K562 (cell line): ENCODE results near the gene DNAJB6. TPM values are rescaled to one million over a fixed set of nuclear protein-coding genes. Genes with fewer than 3 reads are reported as not detected.
A peak's percentile ranks its signal among the peaks of the same experiment; 100 is the strongest.

Experiments used
- ATF7 ChIP-seq: fragments of 450-650 bp; IDR thresholded peaks from 2 replicates; pipeline ENCODE4 v1.7.1; 2014; ENCODE audit warnings: mild to moderate bottlenecking, moderate library complexity
- CTBP1 ChIP-seq: fragments of 450-650 bp; IDR thresholded peaks from 2 replicates; pipeline ENCODE4 v1.6.1; 2016; ENCODE audit warnings: borderline replicate concordance
- E2F3 ChIP-seq: fragments of 250-450 bp; sonication (Bioruptor Pico); IDR thresholded peaks from 2 replicates; pipeline ENCODE4 v1.4.0; 2020; ENCODE audit warnings: mild to moderate bottlenecking
- EP300 ChIP-seq: IDR thresholded peaks from 2 replicates; pipeline ENCODE4 v1.6.1; 2012; ENCODE audit warnings: low read length, improper control_type of control experiment
- ESRRB ChIP-seq: fragments of 250-450 bp; sonication (Bioruptor Pico); IDR thresholded peaks from 2 replicates; pipeline ENCODE4 v1.5.0; 2020; ENCODE audit warnings: mild to moderate bottlenecking, moderate library complexity, borderline replicate concordance
- HIVEP1 ChIP-seq: fragments of 250-450 bp; sonication (Bioruptor Pico); IDR thresholded peaks from 2 replicates; pipeline ENCODE4 v1.4.0; 2020; ENCODE audit warnings: mild to moderate bottlenecking
- MCM3 ChIP-seq: fragments of 450-650 bp; IDR thresholded peaks from 2 replicates; pipeline ENCODE4 v1.6.1; 2016
- RBM15 ChIP-seq: fragments of 200-400 bp; formaldehyde crosslinking; IDR thresholded peaks from 2 replicates; pipeline ENCODE4 v1.6.1; 2018; ENCODE audit warnings: mild to moderate bottlenecking, low read length, moderate library complexity; ENCODE audit not compliant: insufficient read depth
- SMARCB1 ChIP-seq: IDR thresholded peaks from 2 replicates; pipeline ENCODE4 v1.6.1; 2011; ENCODE audit warnings: improper control_type of control experiment, low read depth; ENCODE audit not compliant: insufficient read length
- TFAP4 ChIP-seq: sonication (generic); formaldehyde crosslinking; IDR thresholded peaks from 2 replicates; pipeline ENCODE4 v1.8.0; 2022; ENCODE audit warnings: missing genetic modification reagents, mild to moderate bottlenecking, moderate library complexity, borderline replicate concordance
- YY1 ChIP-seq, 3 experiments: IDR thresholded peaks; 2 replicates each; pipeline ENCODE4 v1.6.1; 2011; ENCODE audit warnings: low read length in 2 of 3, mild to moderate bottlenecking in 2 of 3, moderate library complexity in 2 of 3, borderline replicate concordance in 1 of 3, control low read depth in 1 of 3, low read depth in 1 of 3; ENCODE audit not compliant: insufficient read depth in 3 of 3, insufficient replicate concordance in 2 of 3, control insufficient read depth in 1 of 3, insufficient read length in 1 of 3; ENCODE audit errors: extremely low read depth in 1 of 3
- ZNF707 ChIP-seq: fragments of 250-450 bp; sonication (Bioruptor Pico); conservative IDR thresholded peaks from 2 replicates; pipeline ENCODE4 v1.8.0; 2022; ENCODE audit warnings: inconsistent platforms, mild to moderate bottlenecking, moderate library complexity
- polyA plus RNA-seq, 8 experiments: library from polyadenylated mRNA; depleted of rRNA in 4 of 8; stranded (reverse) in 5 of 8; unstranded in 3 of 8; fragments of >200 nt; fragmentation: Nextera tagmentation in 2 of 8; fragmentation: Illumina TruSeq in 1 of 8; extraction: Ambion mirVana in 2 of 8; extraction: Trizol in 1 of 8; gene quantifications; 2 replicates each; pipeline versions ENCODE4 v1.2.1 to v1.2.3, GENCODE V29; 2011 to 2014; ENCODE audit warnings: inconsistent platforms in 1 of 8, missing spikeins in 1 of 8
- total RNA-seq, 7 experiments: library from RNA; depleted of rRNA in 6 of 7; stranded (reverse); fragments of >200 nt in 6 of 7; fragmentation: Illumina TruSeq in 2 of 7; extraction: Trizol in 2 of 7; gene quantifications; 2 replicates each; pipeline versions ENCODE4 v1.2.1 to v1.2.3, GENCODE V29; 2011 to 2021; ENCODE audit warnings: low replicate concordance in 1 of 7
- TF ChIP-seq, protein P1 (sequence below): fragments of 250-450 bp; sonication (Bioruptor Pico); IDR thresholded peaks from 2 replicates; pipeline ENCODE4 v1.8.0; 2021; ENCODE audit warnings: moderate library complexity, mild to moderate bottlenecking, inconsistent platforms
- TF ChIP-seq, protein P2 (sequence below): fragments of 450-650 bp; IDR thresholded peaks from 2 replicates; pipeline ENCODE4 v1.6.1; 2016; ENCODE audit warnings: mild to moderate bottlenecking, moderate library complexity

DNAJB6 gene
- total and polyA plus RNA-seq, 9 of the 15 experiments (the other 6 are each of a cell fraction or from before 2014, with no cell fraction given) = 84.5 to 158 (median 135) TPM

GRCh38 chr7:157336383-157337315 is at the start of gene DNAJB6 (continued):
- TF ChIP-seq, protein P1, sequence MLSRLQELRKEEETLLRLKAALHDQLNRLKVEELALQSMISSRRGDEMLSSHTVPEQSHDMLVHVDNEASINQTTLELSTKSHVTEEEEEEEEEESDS (CRISPR knock-in tag) = no peak
- TF ChIP-seq EP300 (peak; percentile 41), MCM3 (no peak), ZNF707 (no peak), ESRRB (CRISPR knock-in tag) (no peak), ATF7 (peak; percentile 67), HIVEP1 (no peak), YY1 (IDR thresholded peaks at IDR 0.05; ENCODE audit: borderline replicate concordance in 1 of 3, control insufficient read depth in 1 of 3, extremely low read depth in 1 of 3, insufficient read depth in 3 of 3, insufficient read length in 1 of 3, insufficient replicate concordance in 2 of 3, low read depth in 1 of 3, low read length in 2 of 3) (peak in 2 of 3 experiments; percentile 15 to 51), RBM15 (no peak), TFAP4 (CRISPR knock-in tag) (peak; percentile 79; the same call in 1 of the 2 replicates), SMARCB1 (no peak), E2F3 (no peak), CTBP1 (peak; percentile 35; the same call in 1 of the 2 replicates)
- TF ChIP-seq, protein P2, sequence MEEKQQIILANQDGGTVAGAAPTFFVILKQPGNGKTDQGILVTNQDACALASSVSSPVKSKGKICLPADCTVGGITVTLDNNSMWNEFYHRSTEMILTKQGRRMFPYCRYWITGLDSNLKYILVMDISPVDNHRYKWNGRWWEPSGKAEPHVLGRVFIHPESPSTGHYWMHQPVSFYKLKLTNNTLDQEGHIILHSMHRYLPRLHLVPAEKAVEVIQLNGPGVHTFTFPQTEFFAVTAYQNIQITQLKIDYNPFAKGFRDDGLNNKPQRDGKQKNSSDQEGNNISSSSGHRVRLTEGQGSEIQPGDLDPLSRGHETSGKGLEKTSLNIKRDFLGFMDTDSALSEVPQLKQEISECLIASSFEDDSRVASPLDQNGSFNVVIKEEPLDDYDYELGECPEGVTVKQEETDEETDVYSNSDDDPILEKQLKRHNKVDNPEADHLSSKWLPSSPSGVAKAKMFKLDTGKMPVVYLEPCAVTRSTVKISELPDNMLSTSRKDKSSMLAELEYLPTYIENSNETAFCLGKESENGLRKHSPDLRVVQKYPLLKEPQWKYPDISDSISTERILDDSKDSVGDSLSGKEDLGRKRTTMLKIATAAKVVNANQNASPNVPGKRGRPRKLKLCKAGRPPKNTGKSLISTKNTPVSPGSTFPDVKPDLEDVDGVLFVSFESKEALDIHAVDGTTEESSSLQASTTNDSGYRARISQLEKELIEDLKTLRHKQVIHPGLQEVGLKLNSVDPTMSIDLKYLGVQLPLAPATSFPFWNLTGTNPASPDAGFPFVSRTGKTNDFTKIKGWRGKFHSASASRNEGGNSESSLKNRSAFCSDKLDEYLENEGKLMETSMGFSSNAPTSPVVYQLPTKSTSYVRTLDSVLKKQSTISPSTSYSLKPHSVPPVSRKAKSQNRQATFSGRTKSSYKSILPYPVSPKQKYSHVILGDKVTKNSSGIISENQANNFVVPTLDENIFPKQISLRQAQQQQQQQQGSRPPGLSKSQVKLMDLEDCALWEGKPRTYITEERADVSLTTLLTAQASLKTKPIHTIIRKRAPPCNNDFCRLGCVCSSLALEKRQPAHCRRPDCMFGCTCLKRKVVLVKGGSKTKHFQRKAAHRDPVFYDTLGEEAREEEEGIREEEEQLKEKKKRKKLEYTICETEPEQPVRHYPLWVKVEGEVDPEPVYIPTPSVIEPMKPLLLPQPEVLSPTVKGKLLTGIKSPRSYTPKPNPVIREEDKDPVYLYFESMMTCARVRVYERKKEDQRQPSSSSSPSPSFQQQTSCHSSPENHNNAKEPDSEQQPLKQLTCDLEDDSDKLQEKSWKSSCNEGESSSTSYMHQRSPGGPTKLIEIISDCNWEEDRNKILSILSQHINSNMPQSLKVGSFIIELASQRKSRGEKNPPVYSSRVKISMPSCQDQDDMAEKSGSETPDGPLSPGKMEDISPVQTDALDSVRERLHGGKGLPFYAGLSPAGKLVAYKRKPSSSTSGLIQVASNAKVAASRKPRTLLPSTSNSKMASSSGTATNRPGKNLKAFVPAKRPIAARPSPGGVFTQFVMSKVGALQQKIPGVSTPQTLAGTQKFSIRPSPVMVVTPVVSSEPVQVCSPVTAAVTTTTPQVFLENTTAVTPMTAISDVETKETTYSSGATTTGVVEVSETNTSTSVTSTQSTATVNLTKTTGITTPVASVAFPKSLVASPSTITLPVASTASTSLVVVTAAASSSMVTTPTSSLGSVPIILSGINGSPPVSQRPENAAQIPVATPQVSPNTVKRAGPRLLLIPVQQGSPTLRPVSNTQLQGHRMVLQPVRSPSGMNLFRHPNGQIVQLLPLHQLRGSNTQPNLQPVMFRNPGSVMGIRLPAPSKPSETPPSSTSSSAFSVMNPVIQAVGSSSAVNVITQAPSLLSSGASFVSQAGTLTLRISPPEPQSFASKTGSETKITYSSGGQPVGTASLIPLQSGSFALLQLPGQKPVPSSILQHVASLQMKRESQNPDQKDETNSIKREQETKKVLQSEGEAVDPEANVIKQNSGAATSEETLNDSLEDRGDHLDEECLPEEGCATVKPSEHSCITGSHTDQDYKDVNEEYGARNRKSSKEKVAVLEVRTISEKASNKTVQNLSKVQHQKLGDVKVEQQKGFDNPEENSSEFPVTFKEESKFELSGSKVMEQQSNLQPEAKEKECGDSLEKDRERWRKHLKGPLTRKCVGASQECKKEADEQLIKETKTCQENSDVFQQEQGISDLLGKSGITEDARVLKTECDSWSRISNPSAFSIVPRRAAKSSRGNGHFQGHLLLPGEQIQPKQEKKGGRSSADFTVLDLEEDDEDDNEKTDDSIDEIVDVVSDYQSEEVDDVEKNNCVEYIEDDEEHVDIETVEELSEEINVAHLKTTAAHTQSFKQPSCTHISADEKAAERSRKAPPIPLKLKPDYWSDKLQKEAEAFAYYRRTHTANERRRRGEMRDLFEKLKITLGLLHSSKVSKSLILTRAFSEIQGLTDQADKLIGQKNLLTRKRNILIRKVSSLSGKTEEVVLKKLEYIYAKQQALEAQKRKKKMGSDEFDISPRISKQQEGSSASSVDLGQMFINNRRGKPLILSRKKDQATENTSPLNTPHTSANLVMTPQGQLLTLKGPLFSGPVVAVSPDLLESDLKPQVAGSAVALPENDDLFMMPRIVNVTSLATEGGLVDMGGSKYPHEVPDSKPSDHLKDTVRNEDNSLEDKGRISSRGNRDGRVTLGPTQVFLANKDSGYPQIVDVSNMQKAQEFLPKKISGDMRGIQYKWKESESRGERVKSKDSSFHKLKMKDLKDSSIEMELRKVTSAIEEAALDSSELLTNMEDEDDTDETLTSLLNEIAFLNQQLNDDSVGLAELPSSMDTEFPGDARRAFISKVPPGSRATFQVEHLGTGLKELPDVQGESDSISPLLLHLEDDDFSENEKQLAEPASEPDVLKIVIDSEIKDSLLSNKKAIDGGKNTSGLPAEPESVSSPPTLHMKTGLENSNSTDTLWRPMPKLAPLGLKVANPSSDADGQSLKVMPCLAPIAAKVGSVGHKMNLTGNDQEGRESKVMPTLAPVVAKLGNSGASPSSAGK = peak; percentile 62
